GM19463 (cell line): ENCODE data around the gene FUT7.
A peak's percentile ranks its signal among the peaks of the same experiment; 100 is the strongest.

Experiments
- ATAC-seq: cut with Tn5 transposase; IDR thresholded peaks from one replicate; pipeline ENCODE4 v1.9.1; 2021; ENCODE audit warnings: mild to moderate bottlenecking, moderate library complexity; ENCODE audit not compliant: unreplicated experiment

FUT7 gene

GRCh38 chr9:137050570-137050969 is 18.7 kb upstream of the FUT7 start:
- no peak for ATAC-seq

DNA sequence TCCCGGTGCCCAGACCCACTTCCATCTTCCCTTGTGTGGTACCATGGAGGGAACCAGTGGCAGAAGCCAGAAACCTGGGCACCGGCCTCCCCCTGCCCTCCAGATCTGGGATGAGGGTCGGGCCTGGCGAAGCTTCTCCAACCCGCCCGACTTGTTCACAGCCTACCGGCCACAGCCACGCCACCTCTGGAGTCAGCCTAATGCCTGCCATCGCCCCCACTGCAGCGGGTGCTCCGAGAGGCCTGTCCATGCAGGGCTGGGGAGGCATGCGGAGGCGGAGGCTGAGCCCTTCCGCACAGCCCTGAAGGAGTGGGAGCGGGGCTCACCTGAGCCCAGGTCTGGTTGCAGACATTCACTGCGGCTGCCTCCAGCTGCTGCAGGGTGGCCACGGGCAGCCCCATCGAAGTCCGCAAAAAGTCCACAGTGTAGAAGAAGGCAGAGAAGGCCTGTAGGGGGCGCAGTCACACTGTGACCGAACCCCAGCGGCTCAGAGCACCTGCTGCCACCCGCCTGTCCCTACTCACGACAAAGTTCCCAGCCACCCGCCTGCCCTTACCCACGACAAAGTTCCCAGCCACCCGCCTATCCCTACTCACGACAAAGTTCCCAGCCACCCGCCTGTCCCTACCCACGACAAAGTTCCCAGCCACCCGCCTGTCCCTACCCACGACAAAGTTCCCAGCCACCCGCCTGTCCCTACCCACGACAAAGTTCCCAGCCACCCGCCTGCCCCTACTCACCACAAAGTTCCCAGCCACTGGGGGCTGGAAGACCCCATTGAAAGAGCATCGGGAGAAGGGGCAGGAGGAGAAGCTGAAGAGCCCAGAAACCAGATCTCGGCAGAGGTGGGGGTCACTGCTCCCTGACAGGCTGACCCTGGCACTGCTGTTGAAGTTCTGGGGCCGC is 17.9 kb upstream of the FUT7 start:
- ATAC-seq = no peak

DNA sequence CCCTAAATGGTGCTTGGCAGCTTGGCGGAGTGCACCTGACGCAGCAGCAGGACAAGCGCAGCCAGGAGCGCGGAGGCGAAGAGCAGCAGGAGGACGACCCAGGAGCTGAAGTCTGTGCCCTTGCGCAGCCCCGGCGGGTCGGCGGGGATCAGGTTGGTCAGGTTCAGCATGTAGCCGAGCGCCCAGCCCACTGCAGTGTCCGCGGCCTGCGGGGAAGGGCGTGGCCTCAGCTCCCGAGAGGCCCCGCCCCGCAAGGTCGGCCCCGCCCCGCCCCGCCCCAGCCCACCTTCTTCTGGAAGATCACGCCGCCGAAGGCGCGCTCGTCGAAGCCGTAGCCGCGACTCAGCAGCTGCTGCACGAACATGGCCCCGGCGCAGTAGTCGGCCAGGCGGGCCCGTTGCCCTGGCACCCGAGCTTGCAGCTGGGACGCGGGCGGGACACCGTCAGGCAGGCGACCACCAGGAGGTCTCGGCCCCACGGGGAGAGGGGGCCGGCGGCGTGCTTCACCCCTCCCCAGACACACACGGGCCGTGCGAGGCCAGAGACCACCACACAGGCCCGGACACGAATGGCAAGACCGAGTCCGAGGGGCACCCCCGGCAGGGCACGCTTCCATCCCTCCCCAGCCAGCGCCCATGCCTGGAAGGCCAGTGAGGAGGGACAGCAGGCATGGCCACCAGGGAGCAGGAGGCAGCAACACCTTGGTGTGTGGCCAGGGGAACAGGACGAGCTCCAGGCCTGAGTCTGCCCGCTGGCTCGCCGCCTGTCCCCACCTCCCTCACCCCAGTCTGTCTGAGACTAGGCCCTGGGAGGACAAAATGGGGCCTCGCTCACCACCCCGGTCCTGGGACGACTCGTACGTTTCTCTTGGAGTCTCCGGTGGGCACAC is 17.0 kb upstream of the FUT7 start:
- no peak for ATAC-seq

DNA sequence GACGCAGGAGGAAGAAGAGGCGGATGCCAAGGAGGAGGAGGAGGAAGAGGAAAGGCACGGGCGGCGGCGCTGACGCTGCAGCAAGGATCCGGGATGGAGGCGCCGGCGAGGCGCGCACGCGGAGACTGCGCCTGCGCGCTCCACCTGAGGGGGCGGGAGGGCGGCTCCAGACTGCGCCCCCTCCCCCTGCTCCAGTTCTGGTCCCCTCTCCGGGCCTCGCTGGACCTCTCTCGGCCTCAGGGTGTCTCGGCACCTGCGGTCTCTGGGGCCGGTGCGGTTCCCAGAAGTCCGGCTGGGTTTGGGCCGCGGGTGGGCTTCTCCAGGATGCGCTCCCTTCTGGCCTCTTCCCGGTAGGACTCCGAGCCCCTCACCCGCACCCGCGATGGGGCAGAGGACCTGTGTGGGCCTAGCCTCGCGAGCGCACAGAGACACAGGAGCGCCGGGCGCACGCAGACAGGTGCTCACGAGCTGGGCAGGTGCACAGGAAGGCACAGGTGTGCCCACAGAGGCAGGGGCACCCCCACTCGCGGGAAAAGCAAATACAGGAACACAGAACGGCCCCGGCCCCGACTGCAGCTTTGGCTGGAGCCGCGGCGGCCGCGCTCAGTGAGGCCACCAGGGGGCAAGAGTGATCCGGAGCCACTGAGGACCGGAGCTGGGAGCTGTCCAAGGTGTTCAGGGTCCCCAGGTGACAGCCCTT is 14.3 kb upstream of the FUT7 start, which contains the start of gene NPDC1:
Gene NPDC1 (minus strand): TSS at position 90 of the 700 bp plus-strand sequence. CDS start 188 bp downstream, outside the sequence.
- peak; percentile 41 for ATAC-seq

- ATAC-seq = no peak
These were observed 13.6 kb upstream of the FUT7 start for GRCh38 chr9:137045294-137046087.

DNA sequence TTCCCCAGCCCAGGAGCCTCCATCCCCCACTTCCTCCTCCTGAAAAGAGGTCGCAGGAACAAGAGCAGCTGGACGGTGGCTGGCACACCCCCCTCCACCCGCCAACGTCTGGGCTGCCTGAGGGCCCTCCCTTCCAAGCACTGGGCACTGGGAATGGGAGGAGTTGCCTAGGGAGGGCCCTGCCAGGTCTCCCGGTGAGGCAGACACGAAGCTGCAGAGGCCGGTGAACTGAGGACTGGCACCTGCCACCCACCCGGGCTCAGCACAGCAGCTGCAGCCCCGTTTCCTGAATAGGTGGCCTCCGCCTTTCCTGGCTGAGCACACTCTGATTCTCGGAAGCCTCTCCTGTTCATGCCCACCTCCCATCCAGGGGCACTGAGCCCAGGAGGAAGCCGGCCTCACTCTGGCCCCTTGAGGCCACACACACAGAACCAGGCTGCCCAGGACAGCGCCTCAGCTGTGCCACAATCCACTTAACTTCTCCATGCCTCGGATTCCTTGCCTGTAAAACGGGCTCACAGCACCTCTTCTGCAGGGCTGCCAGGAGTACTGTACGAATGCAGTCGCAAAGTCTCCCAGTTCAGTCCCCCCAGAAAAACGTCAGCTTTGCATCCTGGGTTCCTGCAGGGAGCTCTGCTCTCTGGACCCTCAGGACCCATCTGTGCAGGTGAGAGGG is 12.8 kb upstream of the FUT7 start:
- ATAC-seq = no peak

- ATAC-seq = no peak
These were observed 12.1 kb upstream of the FUT7 start for GRCh38 chr9:137044037-137044436.

- ATAC-seq = no peak
These were observed 11.2 kb upstream of the FUT7 start for GRCh38 chr9:137042751-137043727.

- ATAC-seq = no peak
These were observed 9.2 kb upstream of the FUT7 start for GRCh38 chr9:137041124-137041523.

DNA sequence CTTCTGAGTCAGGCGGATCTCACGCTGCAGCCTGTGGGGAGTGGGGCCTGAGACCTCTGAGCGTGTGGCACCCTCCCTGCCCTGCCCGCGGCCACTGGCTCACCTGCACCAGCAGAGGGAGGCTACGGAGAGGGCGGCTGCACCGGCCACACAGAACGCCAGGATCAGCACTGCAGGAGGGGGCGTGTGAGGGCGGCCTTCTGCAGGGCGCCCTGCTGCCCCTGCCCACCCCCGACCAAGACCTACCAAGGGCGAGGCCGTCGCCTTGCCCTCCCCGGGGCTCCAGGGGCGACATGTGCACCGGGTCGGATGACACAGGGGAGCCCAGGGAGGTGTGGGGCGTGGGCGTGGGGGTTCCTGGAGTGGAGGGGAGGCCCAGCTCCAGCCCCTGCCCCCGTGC is 8.7 kb upstream of the FUT7 start:
- no peak for ATAC-seq

DNA sequence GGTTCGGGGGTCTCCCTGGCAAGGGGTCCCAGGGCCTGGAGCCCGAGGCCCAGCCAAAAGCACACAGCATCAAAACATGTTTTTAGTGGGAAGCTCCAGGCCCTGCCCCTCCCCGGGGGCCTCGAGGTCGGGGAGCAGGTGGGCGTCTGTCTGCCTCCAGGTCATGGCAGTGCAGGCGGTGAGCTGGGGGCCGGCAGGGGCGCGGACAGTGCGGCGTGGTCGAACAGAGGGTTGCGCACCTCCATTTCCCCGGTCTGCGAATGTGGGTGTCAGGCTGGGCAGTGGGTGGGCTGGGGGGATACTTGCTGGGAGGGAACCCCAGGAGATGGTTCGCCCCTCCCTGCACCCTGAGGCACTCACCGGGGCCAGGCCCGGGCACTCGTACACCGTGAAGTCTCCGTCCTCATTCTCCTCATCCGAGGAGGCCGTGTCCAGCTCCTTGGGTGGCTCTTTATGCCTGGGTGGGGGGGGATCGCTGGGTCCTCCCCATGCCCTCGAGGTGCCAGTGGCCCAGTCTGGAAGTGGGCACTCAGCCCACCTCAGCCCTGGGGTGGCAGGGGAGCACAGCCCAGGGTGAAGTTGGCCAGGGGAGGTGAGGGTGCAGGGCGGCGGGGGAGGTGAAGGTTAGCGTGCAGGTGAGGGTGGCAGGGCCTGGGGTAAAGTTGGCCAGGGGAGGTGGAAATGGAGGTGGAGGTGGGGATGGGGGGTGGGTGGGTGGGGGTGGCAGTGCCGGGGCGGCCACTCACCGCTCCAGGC is 7.9 kb upstream of the FUT7 start:
- ATAC-seq = no peak

- ATAC-seq = no peak
These were observed 7.0 kb upstream of the FUT7 start for GRCh38 chr9:137038916-137039315.

GRCh38 chr9:137037483-137037882 is 5.6 kb upstream of the FUT7 start:
- no peak for ATAC-seq

- no peak for ATAC-seq
These were observed 5.1 kb upstream of the FUT7 start for GRCh38 chr9:137037035-137037434.

DNA sequence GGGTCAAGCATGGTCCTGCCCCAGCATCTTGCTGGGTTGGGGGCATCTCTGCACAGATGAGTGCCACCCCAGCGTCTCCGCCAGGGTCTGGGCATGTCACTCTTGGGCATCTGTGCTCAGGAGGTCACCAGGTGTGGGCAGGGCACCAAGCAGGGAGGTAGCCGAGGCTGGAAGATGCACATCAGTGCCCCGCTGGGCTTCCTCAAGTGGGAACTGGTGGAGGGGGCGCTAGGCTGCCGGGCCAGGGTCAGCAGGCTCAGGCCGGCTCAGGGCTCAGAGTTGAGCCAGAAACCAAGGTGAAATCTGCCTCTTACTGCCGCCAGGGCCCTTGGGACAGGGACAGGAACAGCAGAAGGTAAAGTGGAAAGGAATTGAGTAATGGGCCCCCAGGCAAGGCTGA is 4.0 kb upstream of the FUT7 start:
- no peak for ATAC-seq

DNA sequence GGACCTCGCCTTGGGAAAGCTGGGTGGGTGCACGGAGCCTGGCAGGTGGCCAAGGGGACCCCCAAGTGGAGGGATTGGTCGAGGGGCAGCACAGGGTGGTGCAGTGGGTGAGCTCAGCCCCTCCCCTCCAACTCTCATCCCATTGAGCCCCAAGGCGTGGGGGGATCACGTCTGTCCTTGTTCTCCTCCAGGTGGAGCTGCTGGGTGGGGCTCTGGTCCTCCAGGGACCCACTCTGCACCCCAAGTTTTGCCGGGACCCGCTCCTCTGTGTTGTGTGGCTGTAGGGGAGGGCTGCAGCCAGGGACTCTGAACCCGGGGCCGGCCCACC is 3.6 kb upstream of the FUT7 start:
- ATAC-seq = no peak

GRCh38 chr9:137034709-137035506 is 3.0 kb upstream of the FUT7 start:
- peak; percentile 55 for ATAC-seq
